ENCODE results near the gene SLC2A9.

GRCh38 chr4:9845791-9846493, 175.4 kb downstream of the SLC2A9 start:
- TF ChIP-seq EZH2 (IDR thresholded peaks at IDR 0.05; ENCODE audit: insufficient read depth, low read length) (no peak), CTCF (IDR thresholded peaks at IDR 0.05; ENCODE audit: insufficient read depth, low read depth, low read length) (no peak)

Measured in astrocyte (in vitro differentiated cells and primary cell).